ENCODE results near the gene SPSB1.

GRCh38 chr1:9418851-9419250, 126.2 kb downstream of the SPSB1 start:
- TF ChIP-seq CTCF (IDR thresholded peaks at IDR 0.05) (no peak), POLR2A (IDR thresholded peaks at IDR 0.05) (no peak), POLR2AphosphoS5 (IDR thresholded peaks at IDR 0.05) (no peak), EP300 (IDR thresholded peaks at IDR 0.05; ENCODE audit: low read depth) (no peak)
